Neural progenitor cell (in vitro differentiated cells): Measurements from ENCODE around the gene RBMS1. TPM values are rescaled to one million over a fixed set of nuclear protein-coding genes. Genes with fewer than 3 reads are reported as not detected.
A peak's percentile ranks its signal among the peaks of the same experiment; 100 is the strongest.

Experiments used
- DNase-seq: peaks from one replicate; pipeline ENCODE4 v3.0.0-alpha.2; 2016; ENCODE audit warnings: low spot score
- H2AFZ ChIP-seq: fragments of 200-600 bp; sonication (generic); replicated peaks from 2 replicates; pipeline ENCODE4 v1.6.1; 2016; ENCODE audit warnings: antibody characterized with exemption
- H3F3A ChIP-seq: fragments of 200-600 bp; sonication (generic); 2 replicates; pipeline ENCODE4 v1.6.1; 2016; ENCODE audit warnings: antibody characterized with exemption, low read depth
- H3K27ac ChIP-seq: fragments of 200-600 bp; sonication (generic); 2 replicates; pipeline ENCODE4 v1.5.1; 2016; ENCODE audit warnings: mild to moderate bottlenecking
- H3K27me3 ChIP-seq: fragments of 200-600 bp; sonication (generic); 2 replicates; pipeline ENCODE4 v1.6.1; 2016; ENCODE audit warnings: mild to moderate bottlenecking, moderate library complexity
- H3K36me3 ChIP-seq: fragments of 200-600 bp; sonication (generic); 2 replicates; pipeline ENCODE4 v1.5.1; 2016
- H3K4me1 ChIP-seq: fragments of 200-600 bp; sonication (generic); 2 replicates; pipeline ENCODE4 v1.6.1; 2016; ENCODE audit warnings: mixed run types
- H3K4me2 ChIP-seq: fragments of 200-600 bp; sonication (generic); 2 replicates; pipeline ENCODE4 v1.6.1; 2016
- H3K4me3 ChIP-seq: fragments of 200-600 bp; sonication (generic); 2 replicates; pipeline ENCODE4 v1.5.1; 2016
- H3K79me2 ChIP-seq: fragments of 200-600 bp; sonication (generic); 2 replicates; pipeline ENCODE4 v1.6.1; 2016; ENCODE audit warnings: low read depth
- H3K9ac ChIP-seq: fragments of 200-600 bp; sonication (generic); 2 replicates; pipeline ENCODE4 v1.6.1; 2016
- H3K9me3 ChIP-seq: fragments of 200-600 bp; sonication (generic); 2 replicates; pipeline ENCODE4 v1.5.1; 2016; ENCODE audit warnings: low read depth
- H4K20me1 ChIP-seq: fragments of 200-600 bp; sonication (generic); 2 replicates; pipeline ENCODE4 v1.6.1; 2016; ENCODE audit warnings: low read depth
- H3K27ac Mint-ChIP-seq: 3 replicates; pipeline ENCODE4 v1.8.0; 2021; ENCODE audit warnings: mixed read lengths
- H3K27me3 Mint-ChIP-seq: 2 replicates; pipeline ENCODE4 v1.8.0; 2022; ENCODE audit warnings: low read depth, mild to moderate bottlenecking, inconsistent platforms, moderate library complexity, mixed read lengths; ENCODE audit not compliant: insufficient read depth
- H3K36me3 Mint-ChIP-seq: 3 replicates; pipeline ENCODE4 v1.8.0; 2021; ENCODE audit warnings: mixed read lengths
- H3K4me1 Mint-ChIP-seq: 3 replicates; pipeline ENCODE4 v1.8.0; 2021; ENCODE audit warnings: mixed read lengths
- H3K4me3 Mint-ChIP-seq: 3 replicates; pipeline ENCODE4 v1.8.0; 2021; ENCODE audit warnings: mild to moderate bottlenecking, moderate library complexity, mixed read lengths
- H3K9me3 Mint-ChIP-seq: 3 replicates; pipeline ENCODE4 v1.8.0; 2020; ENCODE audit warnings: mixed read lengths
- CTCF ChIP-seq: fragments of 200-600 bp; sonication (generic); IDR thresholded peaks from 2 replicates; pipeline ENCODE4 v1.5.1; 2017; ENCODE audit warnings: antibody characterized with exemption, mild to moderate bottlenecking
- EZH2 ChIP-seq: fragments of 200-600 bp; sonication (generic); IDR thresholded peaks from 2 replicates; pipeline ENCODE4 v1.6.1; 2017; ENCODE audit warnings: antibody characterized with exemption, mild to moderate bottlenecking, moderate library complexity
- EZH2phosphoT487 ChIP-seq: fragments of 200-600 bp; sonication (generic); IDR thresholded peaks from 2 replicates; pipeline ENCODE4 v1.6.1; 2017; ENCODE audit warnings: antibody characterized with exemption
- total RNA-seq: library from RNA; depleted of rRNA; stranded (reverse); fragments of >200 nt; gene quantifications from 2 replicates; pipeline ENCODE4 v1.2.3, GENCODE V29; 2015; ENCODE audit warnings: low replicate concordance

Gene RBMS1
- total RNA-seq, 1 donor from 2014 or later: 101 TPM

GRCh38 chr2:160399880-160400279 is 93.7 kb downstream of the RBMS1 start:
- H3K4me2 ChIP-seq: peak overlapping the region; percentile 35
- no peak overlapping the region for H3K4me3 Mint-ChIP-seq
- peaks cover 38% of the 10 kb centered on the region for H3F3A ChIP-seq
- H3K79me2 ChIP-seq: peaks cover 97% of the 10 kb centered on the region
- peaks cover 97% of the 10 kb centered on the region for H4K20me1 ChIP-seq
- no peaks in the 10 kb centered on the region for H3K9me3 ChIP-seq
- peaks cover 2% of the 10 kb centered on the region for H3K27me3 Mint-ChIP-seq
- peak; percentile 13 for DNase-seq
- H3K4me3 ChIP-seq: no peak overlapping the region
- TF ChIP-seq EZH2 (no peak), EZH2phosphoT487 (no peak)
- no peak overlapping the region for H3K9ac ChIP-seq
- no peaks in the 10 kb centered on the region for H3K9me3 Mint-ChIP-seq
- H3K36me3 Mint-ChIP-seq: peaks cover 2% of the 10 kb centered on the region
- no peak overlapping the region for H3K27ac ChIP-seq
- peaks cover 22% of the 10 kb centered on the region for H3K4me1 Mint-ChIP-seq
- H3K36me3 ChIP-seq: no peaks in the 10 kb centered on the region
- peaks cover 76% of the 10 kb centered on the region for H3K4me1 ChIP-seq
- H2AFZ ChIP-seq: no peak overlapping the region
- no peak overlapping the region for H3K27ac Mint-ChIP-seq
- peaks cover 22% of the 10 kb centered on the region for H3K27me3 ChIP-seq

- peaks cover 22% of the 10 kb centered on the region for H3K27me3 ChIP-seq
- H3K4me3 ChIP-seq: peak overlapping the region; percentile 31
- no peaks in the 10 kb centered on the region for H3K36me3 ChIP-seq
- TF ChIP-seq CTCF (no peak), EZH2phosphoT487 (peak; percentile 91)
- Mint-ChIP-seq H3K36me3 (peaks cover 5% of the 10 kb centered on the region), H3K27me3 (peaks cover 2% of the 10 kb centered on the region), H3K4me3 (no peak overlapping the region), H3K4me1 (peaks cover 7% of the 10 kb centered on the region), H3K9me3 (no peaks in the 10 kb centered on the region), H3K27ac (no peak overlapping the region)
- DNase-seq: peak; percentile 87
- no peak overlapping the region for H2AFZ ChIP-seq
- peaks cover 97% of the 10 kb centered on the region for H3K79me2 ChIP-seq
- peaks cover 59% of the 10 kb centered on the region for H3K4me1 ChIP-seq
- H3K9ac ChIP-seq: no peak overlapping the region
- peaks cover 93% of the 10 kb centered on the region for H4K20me1 ChIP-seq
- no peak overlapping the region for H3K27ac ChIP-seq
- H3F3A ChIP-seq: peaks cover 30% of the 10 kb centered on the region
- H3K4me2 ChIP-seq: peak overlapping the region; percentile 78
- H3K9me3 ChIP-seq: no peaks in the 10 kb centered on the region
Measured at GRCh38 chr2:160397530-160397865, 96.1 kb downstream of the RBMS1 start.

- peaks cover 90% of the 10 kb centered on the region for H4K20me1 ChIP-seq
Measured at GRCh38 chr2:160394153-160394552, 99.5 kb downstream of the RBMS1 start.

More at GRCh38 chr2:160394153-160394552, 99.5 kb downstream of the RBMS1 start:
- no peak overlapping the region for H2AFZ ChIP-seq
- TF ChIP-seq EZH2 (no peak), CTCF (no peak)
- no peak overlapping the region for H3K4me2 ChIP-seq
- peaks cover 25% of the 10 kb centered on the region for H3F3A ChIP-seq
- Mint-ChIP-seq H3K27ac (no peak overlapping the region), H3K36me3 (peaks cover 3% of the 10 kb centered on the region), H3K4me1 (peaks cover 13% of the 10 kb centered on the region), H3K4me3 (no peak overlapping the region), H3K9me3 (no peaks in the 10 kb centered on the region), H3K27me3 (no peaks in the 10 kb centered on the region)
- no peak overlapping the region for H3K9ac ChIP-seq
- H3K9me3 ChIP-seq: no peaks in the 10 kb centered on the region
- no peaks in the 10 kb centered on the region for H3K36me3 ChIP-seq
- DNase-seq: no peak
- peaks cover 97% of the 10 kb centered on the region for H3K79me2 ChIP-seq
- H3K4me3 ChIP-seq: no peak overlapping the region
- peaks cover 35% of the 10 kb centered on the region for H3K4me1 ChIP-seq
- no peak overlapping the region for H3K27ac ChIP-seq
- H3K27me3 ChIP-seq: peaks cover 8% of the 10 kb centered on the region
